Thyroid gland (tissue), 4 donors: ENCODE results near the gene AJAP1. TPM values are rescaled to one million over a fixed set of nuclear protein-coding genes. Genes with fewer than 3 reads are reported as not detected.

Experiments used
- DNase-seq, 2 donors: peaks; one replicate each; pipeline ENCODE4 v3.0.0-alpha.2; 2019
- H3K27ac ChIP-seq, 3 donors: fragments of 200-600 bp; sonication (generic); 1 replicate in 2 of 3; 2 replicates in 1 of 3; pipeline ENCODE4 v1.5.1; 2016 to 2019; ENCODE audit warnings: mild to moderate bottlenecking in 1 of 3, moderate library complexity in 1 of 3
- H3K27me3 ChIP-seq: fragments of 200-600 bp; sonication (generic); one replicate; pipeline ENCODE4 v1.5.1; 2019
- H3K36me3 ChIP-seq, 2 donors: fragments of 200-600 bp; sonication (generic); one replicate each; pipeline ENCODE4 v1.5.1; 2016 to 2019
- H3K4me1 ChIP-seq, 2 donors: fragments of 200-600 bp; sonication (generic); one replicate each; pipeline ENCODE4 v1.5.1; 2017 to 2019
- H3K4me3 ChIP-seq, 3 donors: fragments of 200-600 bp; sonication (generic); replicated peaks in 1 of 3; 1 replicate in 2 of 3; 2 replicates in 1 of 3; pipeline ENCODE4 v1.5.1; 2016; ENCODE audit warnings: mild to moderate bottlenecking in 1 of 3
- H3K9me3 ChIP-seq: fragments of 200-600 bp; sonication (generic); one replicate; pipeline ENCODE4 v1.5.1; 2017
- CTCF ChIP-seq, 6 experiments: fragments of 200-600 bp in 3 of 6; fragments of 450-650 bp in 3 of 6; sonication (generic) in 3 of 6; IDR thresholded peaks; one replicate each; pipeline ENCODE4 v1.5.1; 2016 to 2019; ENCODE audit warnings: antibody characterized with exemption in 6 of 6, mild to moderate bottlenecking in 2 of 6, inconsistent platforms in 1 of 6, moderate library complexity in 1 of 6
- POLR2A ChIP-seq, 2 donors: fragments of 450-650 bp; IDR thresholded peaks; one replicate each; pipeline ENCODE4 v1.6.1; 2017; ENCODE audit warnings: antibody characterized with exemption in 2 of 2, mild to moderate bottlenecking in 2 of 2, moderate library complexity in 1 of 2
- WGBS, 2 donors: methylation state at CpG; one replicate each; pipeline ENCODE4 v1.1.5; 2017; 5-methylcytosine and 5-hydroxymethylcytosine counted together
- intact Hi-C: fragments of 100-400 bp; cut with DNase I; formaldehyde crosslinking; loops from one replicate; pipeline ENCODE4 v1.15.1; 2023
- total RNA-seq, 4 donors: library from RNA; depleted of rRNA; stranded (reverse); fragments of >200 nt; gene quantifications; one replicate each; pipeline ENCODE4 v1.2.3, GENCODE V29; 2016

Gene AJAP1
- total RNA-seq, 4 donors from 2014 or later, result 0.22 to 1.6 (median 0.81) TPM

DNA sequence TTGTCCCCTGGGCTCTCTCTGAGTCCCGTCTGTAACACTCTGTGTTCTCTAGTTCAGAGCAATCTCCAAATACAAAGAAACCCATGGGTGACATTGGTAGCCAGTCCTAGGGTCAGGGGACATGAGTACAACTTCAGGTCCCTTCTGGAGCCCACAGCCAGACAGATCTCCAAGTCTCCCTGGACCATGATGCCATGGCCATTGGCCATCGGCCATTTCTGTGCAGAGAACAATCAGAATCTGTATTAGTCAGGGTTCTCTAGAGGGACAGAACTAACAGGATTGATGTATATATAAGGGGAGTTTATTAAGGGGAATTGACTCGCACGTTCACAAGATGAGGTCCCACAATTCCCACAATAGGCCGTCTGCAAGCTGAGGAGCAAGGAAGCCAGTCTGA, 106.9 kb downstream of the AJAP1 start:
- no peak for DNase-seq
- Histone ChIP-seq H3K36me3 (no peaks in the 10 kb centered on the region), H3K27ac (no peak overlapping the region), H3K9me3 (no peaks in the 10 kb centered on the region), H3K27me3 (no peaks in the 10 kb centered on the region), H3K4me3 (no peak overlapping the region), H3K4me1 (no peaks in the 10 kb centered on the region)
- intact Hi-C loops, result no loop called here
- 86 to 96% methylated on average over 5 of the region's 5 CpGs for WGBS, 2 donors
- TF ChIP-seq POLR2A (IDR thresholded peaks at IDR 0.05) (no peak), CTCF (IDR thresholded peaks at IDR 0.05) (no peak)

DNA sequence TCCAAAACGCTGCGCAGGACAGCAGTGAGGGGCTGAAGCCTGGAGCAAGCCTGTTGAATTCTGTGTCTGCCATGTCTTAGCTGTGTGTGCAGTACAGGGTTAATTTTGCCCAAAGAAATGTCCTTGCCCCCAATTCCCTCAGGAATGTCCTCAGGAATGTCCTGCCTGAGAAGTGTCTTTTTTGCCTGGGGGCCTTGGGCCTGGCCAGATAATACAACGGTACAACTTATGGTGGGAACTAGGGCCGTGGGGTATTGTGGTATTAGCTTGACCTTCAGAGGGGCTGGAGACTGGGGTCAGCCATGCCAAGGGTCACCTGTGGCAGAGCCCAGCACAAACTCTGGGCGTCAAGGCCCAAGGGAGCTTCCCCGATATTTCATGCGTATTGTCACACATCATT, 107.7 kb downstream of the AJAP1 start:
- H3K27me3 ChIP-seq, result no peaks in the 10 kb centered on the region

DNA sequence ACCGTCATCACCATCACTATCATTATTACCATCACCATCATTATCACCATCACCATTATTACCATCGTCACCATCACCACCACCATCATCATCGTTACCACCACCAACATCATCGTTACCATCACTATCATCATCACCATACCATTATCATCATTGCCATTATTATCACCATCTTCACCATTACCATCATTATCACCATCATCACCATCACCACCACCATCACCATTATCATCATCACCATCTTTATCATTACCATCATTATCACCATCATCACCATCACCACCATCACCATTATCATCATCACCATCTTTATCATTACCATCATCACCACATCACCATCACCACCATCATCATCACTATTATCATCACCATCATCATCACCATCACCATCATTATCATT, 112.9 kb downstream of the AJAP1 start:
- H3K4me3 ChIP-seq, result no peak overlapping the region
- H3K4me1 ChIP-seq, result no peaks in the 10 kb centered on the region
- 86 to 95% methylated on average over 4 of the region's 4 CpGs for WGBS, 2 donors
- no peaks in the 10 kb centered on the region for H3K9me3 ChIP-seq
- no peak for TF ChIP-seq CTCF (IDR thresholded peaks at IDR 0.05)
- no peak for TF ChIP-seq POLR2A (IDR thresholded peaks at IDR 0.05)
- H3K36me3 ChIP-seq, result no peaks in the 10 kb centered on the region
- H3K27ac ChIP-seq, result no peak overlapping the region
- H3K27me3 ChIP-seq, result no peaks in the 10 kb centered on the region
- DNase-seq, result no peak
- intact Hi-C loops, result no loop called here

More for the DNA sequence above, 107.7 kb downstream of the AJAP1 start:
- no peak overlapping the region for H3K4me3 ChIP-seq
- WGBS, 2 donors, result 77 to 95% methylated on average over 4 to 7 of the region's 7 CpGs
- intact Hi-C loops, result no loop called here
- no peaks in the 10 kb centered on the region for H3K9me3 ChIP-seq
- H3K27ac ChIP-seq, result no peak overlapping the region
- no peaks in the 10 kb centered on the region for H3K36me3 ChIP-seq
- no peak for DNase-seq
- no peaks in the 10 kb centered on the region for H3K4me1 ChIP-seq
- TF ChIP-seq POLR2A (IDR thresholded peaks at IDR 0.05) (no peak), CTCF (IDR thresholded peaks at IDR 0.05) (no peak)

- DNase-seq, result no peak
- 83 to 96% methylated on average over 6 of the region's 6 CpGs for WGBS, 2 donors
- TF ChIP-seq CTCF (IDR thresholded peaks at IDR 0.05), result no peak
- TF ChIP-seq POLR2A (IDR thresholded peaks at IDR 0.05), result no peak
Measured at GRCh38 chr1:4768553-4768952, 114.1 kb downstream of the AJAP1 start.

DNA sequence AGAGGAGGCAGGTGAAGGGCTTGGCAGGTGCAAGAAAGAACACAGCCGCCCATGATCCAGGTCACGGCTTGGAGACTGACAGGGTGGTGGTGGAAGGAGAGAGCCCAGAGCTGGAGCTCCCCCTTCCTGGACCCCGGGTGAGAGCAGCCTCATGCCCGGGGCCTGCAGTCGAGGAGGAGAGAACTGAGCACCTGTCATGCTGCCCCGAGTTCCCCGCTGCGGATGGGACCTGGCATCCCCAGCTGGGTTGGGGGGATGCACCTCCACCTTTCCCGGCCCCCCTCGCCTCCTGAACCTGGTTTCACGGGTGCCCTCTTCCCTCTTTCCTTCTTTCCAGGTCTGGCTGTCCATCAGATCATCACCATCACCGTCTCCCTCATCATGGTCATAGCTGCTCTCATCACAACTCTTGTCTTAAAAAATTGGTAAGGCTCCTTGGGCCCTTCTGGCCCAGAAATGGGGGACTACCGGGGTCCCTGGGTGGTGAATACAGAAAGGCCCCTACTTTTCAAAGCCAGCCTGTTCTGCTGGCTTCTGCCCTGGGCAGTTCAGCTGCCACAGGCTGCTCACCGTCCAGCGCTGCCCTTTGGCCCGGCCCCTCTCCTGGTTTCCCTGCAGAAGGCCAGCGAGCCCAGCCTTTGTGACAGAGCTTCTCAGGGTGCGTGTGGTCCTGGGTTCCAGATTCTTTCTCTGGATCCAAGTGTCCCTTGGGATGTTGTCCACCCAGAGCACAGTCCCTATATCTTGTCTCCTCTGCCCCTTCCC, 115.3 kb downstream of the AJAP1 start:
- no peak overlapping the region for H3K4me3 ChIP-seq
- H3K9me3 ChIP-seq, result no peaks in the 10 kb centered on the region
- 85 to 87% methylated on average over 16 to 18 of the region's 18 CpGs for WGBS, 2 donors
- DNase-seq, result no peak
- H3K36me3 ChIP-seq, result no peaks in the 10 kb centered on the region
- intact Hi-C loops, result no loop called here
- no peaks in the 10 kb centered on the region for H3K27me3 ChIP-seq
- TF ChIP-seq CTCF (IDR thresholded peaks at IDR 0.05) (no peak), POLR2A (IDR thresholded peaks at IDR 0.05) (no peak)
- H3K27ac ChIP-seq, result no peak overlapping the region
- H3K4me1 ChIP-seq, result no peaks in the 10 kb centered on the region

More at GRCh38 chr1:4768553-4768952, 114.1 kb downstream of the AJAP1 start:
- Histone ChIP-seq H3K36me3 (no peaks in the 10 kb centered on the region), H3K27me3 (no peaks in the 10 kb centered on the region), H3K4me1 (no peaks in the 10 kb centered on the region), H3K9me3 (no peaks in the 10 kb centered on the region), H3K27ac (no peak overlapping the region), H3K4me3 (no peak overlapping the region)
- intact Hi-C loops, result no loop called here
